Hypothalamus (tissue), 51 donors: ENCODE results near the gene C9orf40.

Experiments
- DNase-seq, 51 donors: peaks; one replicate each; lab custom pipeline; 2025; lab: John Stamatoyannopoulos, UW

The C9orf40 gene, protein sequence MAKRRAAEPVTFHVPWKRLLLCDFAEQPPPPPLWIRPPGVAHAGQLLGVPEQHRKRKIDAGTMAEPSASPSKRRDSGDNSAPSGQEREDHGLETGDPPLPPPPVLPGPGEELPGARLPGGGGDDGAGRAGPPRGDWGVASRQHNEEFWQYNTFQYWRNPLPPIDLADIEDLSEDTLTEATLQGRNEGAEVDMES

DNA sequence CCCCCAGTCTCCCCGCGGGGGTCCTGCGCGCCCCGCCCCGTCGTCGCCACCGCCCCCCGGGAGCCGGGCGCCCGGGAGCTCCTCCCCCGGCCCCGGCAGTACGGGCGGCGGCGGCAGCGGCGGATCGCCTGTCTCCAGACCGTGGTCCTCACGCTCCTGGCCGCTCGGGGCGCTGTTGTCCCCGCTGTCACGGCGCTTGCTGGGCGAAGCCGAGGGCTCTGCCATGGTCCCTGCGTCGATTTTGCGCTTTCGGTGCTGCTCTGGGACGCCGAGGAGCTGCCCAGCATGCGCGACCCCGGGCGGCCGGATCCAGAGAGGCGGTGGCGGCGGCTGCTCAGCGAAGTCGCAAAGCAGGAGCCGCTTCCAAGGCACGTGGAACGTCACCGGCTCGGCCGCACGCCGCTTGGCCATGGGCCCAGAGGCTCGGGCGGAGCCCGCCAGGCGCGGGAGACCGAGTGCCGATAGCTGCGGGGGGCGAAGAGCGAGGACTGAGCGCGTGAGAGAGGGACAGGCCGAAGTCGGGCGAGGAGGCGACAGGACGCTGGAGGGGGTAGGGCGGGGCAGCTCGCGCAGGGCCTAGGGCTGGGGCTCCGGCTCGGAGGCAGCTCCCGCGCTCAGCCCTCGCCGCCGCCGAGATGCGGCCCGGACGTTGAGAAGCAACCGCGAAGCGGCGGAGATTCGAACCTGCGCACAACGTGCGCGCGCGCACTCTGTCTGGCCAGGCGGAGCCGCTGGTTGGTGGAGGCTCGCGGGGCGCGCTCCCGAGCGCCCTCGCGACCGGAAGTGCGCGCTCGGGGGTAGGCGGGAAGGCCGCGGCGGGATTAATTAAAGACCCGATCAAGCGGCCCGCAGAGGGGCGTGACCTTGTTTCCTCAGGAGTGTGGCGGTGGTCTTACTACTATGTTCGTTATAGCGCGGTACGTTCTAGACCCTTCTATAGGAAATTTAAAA lies at the start of gene C9orf40:
TSS of gene C9orf40 (minus strand) at position 712 of the 951 bp plus-strand sequence. CDS start at position 411, 301 bp downstream.
- DNase-seq = peak; percentile 18 to 91 (median 73)

- peak in 5 of 51 donors; percentile 3 to 77 (median 30) for DNase-seq
These were observed 49.2 kb upstream of the C9orf40 start for GRCh38 chr9:75001719-75002421.

GRCh38 chr9:75000835-75001234 lies 48.1 kb upstream of the C9orf40 start:
- DNase-seq = no peak

- DNase-seq = no peak
These were observed 32.3 kb upstream of the C9orf40 start for GRCh38 chr9:74985041-74985440.

DNA sequence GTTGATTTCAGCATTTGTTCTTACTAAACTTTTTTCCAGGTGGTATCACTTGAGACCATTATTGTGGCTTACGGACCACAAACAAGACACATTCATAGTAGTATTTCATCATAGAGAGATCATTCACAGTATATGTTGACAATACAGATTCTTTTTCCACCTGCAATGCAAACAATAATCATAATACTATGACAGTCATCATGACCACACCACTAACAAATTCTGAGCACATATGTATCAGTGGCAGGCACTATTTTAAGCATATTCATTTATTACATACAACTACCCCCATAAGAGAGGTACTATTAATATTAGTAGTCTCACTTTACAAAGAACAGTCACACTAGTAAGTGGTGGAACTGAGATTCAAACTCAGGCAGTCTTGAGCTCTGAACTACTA lies 31.0 kb upstream of the C9orf40 start:
- DNase-seq = no peak

- DNase-seq = no peak
These were observed 27.1 kb upstream of the C9orf40 start for GRCh38 chr9:74979844-74980243.

DNA sequence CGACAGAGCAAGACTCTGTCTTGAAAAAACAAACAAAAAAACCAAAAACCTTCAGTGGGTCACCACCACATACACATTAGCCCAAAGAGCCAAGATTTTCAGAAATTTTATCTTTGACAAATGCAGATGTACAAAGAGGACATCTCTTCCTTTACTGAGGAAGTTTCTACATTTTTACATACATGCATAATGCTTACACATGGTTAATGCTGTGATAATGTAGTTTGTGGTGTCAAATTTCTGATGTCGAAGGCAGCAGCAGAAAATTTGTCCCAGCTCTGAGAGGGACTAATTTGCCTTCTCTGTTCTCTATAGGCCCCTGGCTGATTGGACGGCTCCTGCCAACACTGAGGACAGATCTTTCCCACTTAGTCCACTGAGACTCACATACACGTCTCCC lies 24.6 kb upstream of the C9orf40 start:
- DNase-seq = no peak

- DNase-seq = no peak
These were observed 22.8 kb upstream of the C9orf40 start for GRCh38 chr9:74975538-74975937.

GRCh38 chr9:74974558-74974957 lies 21.8 kb upstream of the C9orf40 start:
- no peak for DNase-seq

DNA sequence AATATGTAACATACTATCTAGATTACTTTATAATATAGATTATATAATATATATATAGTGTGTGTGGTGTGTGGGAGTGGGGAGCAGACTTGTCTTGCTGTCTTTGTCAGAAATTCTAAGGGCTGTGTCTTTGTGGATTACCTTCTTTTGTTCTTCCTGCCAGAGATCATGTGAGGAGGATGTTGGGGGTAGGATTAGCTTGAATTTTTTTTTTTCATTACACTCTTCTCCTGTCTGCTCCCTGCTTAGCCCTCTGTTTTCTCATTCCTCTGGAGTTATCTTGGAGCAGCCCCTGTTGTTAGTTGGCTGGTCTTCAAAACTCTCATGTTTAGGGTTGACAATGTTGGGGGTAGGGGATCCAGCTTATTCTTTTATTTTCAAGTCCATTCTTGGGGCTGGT lies 21.0 kb upstream of the C9orf40 start:
- DNase-seq = no peak

GRCh38 chr9:74963056-74963455 lies 10.3 kb upstream of the C9orf40 start:
- DNase-seq = no peak

DNA sequence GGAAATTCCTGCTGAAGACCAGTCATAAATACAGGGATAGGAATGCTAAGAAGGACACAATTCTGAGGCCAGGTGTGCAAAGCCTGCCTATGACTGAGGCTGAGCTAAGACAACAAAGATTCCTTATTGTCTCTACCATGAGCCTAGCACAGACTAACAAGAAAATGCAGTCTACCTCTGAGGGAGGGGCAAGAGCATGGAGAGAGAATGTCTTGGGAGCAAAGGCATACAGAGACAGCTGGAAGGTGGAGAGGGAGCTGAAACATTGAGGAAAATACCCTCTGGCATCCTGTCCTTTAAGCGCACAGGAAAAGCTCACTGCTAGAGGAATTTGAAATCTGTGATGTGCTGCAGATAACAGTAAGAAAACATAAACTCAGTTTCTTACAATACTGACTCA lies 8.8 kb upstream of the C9orf40 start:
- no peak for DNase-seq

DNA sequence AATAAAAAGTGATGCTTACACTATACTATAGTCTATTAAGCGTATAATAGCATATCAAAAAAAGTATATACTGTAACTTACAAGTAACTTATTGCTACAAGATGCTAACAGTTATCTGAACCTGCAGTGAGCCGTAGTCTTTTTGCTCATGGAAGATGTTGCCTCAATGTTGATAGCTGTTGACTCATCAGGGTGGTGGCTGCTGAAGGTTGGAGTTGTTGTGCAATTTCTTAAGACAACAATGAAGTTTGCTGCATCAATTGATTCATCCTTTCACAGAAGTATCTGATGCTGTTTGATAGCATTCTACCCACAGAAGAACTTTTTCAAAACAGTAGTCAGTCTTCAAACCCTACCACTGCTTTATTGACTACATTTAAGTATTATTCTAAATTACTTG lies 7.8 kb upstream of the C9orf40 start:
- no peak for DNase-seq

DNA sequence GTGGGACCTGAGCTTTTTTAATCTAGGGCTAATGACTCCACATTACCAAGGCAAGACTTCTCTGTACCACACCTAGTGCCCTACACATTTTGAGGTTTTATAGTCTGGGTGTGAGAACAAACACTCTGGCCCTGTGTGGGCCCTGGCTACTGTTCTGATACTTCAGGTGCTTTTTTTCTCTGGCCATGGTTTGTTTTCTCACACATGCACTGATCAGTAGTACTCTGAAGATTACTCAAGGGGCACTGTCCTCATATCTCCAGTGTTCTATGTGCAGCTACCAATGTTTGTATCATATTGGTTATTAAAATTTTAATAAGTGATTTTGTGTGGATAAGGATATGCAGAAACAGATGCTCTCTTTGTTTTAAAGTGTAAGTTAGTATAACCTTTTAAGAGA lies 5.9 kb upstream of the C9orf40 start:
- DNase-seq = no peak

DNA sequence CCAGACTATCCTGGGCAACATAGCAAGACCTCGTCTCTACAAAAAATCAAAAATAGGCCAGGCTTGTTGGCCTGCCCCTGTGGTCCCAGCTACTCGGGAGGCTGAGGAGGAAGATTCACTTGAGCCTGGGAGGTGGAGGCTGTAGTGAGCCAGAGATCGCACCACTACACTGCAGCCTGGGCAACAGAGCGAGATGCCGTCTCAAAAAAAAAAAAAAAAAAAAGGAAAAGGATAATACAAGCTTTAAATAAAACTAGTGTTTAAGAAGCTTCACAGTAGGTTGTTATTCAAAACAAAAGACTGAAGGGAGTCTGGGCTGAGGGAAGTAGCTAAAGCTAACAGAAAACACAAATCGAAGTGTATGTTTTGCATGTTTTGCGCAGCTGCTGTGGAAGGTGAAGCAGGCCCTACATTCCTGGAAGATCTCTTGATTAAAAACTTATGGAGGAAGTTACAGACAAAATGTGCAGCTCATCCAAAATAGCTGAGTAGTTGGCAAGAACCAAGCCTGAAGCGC lies 581 bp upstream of the C9orf40 start:
- DNase-seq = peak in 1 of 51 donors; percentile 18

GRCh38 chr9:74951725-74952151 lies 974 bp downstream of the C9orf40 start:
- DNase-seq = peak in 38 of 51 donors; percentile 13 to 79 (median 43)

GRCh38 chr9:74951107-74951720 lies 1.5 kb downstream of the C9orf40 start:
- DNase-seq = no peak

DNA sequence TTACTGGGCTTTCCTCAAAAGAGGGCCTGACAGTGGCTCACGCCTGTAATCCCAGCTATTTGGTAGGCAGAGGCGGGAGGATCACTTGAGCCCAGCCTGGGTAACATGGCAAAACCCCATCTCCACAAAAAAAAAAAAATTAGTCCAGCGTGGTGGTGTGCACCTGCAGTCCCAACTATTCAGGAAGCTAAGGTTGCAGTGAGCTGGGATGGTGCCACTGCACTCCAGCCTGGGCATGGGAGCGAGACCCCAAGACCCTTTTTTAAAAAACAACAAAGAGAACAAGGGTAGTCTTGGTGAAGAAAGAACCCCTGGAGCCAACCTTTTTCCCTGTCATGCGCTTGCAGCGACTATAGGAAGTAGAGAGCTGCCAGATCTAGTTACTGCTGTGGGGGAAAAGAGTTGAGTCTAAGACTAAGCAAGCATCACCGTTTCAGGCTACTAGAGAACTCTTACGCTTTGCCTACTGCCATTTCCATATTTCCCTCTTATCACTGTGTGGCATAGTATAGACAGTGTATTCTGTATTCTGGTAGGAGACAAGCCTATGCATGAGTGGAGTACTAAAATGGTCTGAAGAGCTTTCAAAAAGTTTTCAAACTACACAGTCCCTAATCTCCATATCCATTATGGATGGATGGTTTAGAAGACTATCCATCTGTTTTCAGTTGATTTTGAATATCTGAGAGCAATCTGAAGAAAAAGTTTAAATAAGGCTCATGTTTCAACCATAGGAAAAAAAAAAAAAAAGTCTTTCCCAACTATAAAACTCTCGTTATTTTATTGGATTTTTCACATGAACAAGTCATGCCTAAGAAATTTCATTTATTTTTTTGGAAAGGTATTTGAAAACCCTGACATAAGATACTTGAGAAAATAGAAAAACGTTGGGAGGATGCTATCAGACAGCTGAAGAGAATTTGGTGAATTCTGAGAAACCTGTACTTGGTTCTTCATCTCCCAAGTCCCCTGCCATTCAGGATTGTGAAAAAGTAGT lies 2.6 kb downstream of the C9orf40 start:
- no peak for DNase-seq

- DNase-seq = no peak
These were observed 3.8 kb downstream of the C9orf40 start for GRCh38 chr9:74948937-74949336.
